NCI-H82 (cell line): Measurements from ENCODE around the gene OTUD1.
"Not testable (repeated sequence)": the region's sequence is repeated elsewhere in the genome, so short reads cannot be mapped to it uniquely, and the experiment has no call there.

ENCODE experiments used
- DNase-seq: peaks from one replicate; lab custom pipeline; 2025; lab: John Stamatoyannopoulos, UW

The OTUD1 gene, protein sequence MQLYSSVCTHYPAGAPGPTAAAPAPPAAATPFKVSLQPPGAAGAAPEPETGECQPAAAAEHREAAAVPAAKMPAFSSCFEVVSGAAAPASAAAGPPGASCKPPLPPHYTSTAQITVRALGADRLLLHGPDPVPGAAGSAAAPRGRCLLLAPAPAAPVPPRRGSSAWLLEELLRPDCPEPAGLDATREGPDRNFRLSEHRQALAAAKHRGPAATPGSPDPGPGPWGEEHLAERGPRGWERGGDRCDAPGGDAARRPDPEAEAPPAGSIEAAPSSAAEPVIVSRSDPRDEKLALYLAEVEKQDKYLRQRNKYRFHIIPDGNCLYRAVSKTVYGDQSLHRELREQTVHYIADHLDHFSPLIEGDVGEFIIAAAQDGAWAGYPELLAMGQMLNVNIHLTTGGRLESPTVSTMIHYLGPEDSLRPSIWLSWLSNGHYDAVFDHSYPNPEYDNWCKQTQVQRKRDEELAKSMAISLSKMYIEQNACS

GRCh38 chr10:23438547-23439451 lies at the start of gene OTUD1:
Gene OTUD1, plus strand, starts transcription at chr10:23439075. Its CDS starts 383 bp downstream, at chr10:23439458.
- peak; percentile 90 for DNase-seq

- DNase-seq: not testable (repeated sequence)
Observed at GRCh38 chr10:23390408-23390807, 48.5 kb upstream of the OTUD1 start.

DNA sequence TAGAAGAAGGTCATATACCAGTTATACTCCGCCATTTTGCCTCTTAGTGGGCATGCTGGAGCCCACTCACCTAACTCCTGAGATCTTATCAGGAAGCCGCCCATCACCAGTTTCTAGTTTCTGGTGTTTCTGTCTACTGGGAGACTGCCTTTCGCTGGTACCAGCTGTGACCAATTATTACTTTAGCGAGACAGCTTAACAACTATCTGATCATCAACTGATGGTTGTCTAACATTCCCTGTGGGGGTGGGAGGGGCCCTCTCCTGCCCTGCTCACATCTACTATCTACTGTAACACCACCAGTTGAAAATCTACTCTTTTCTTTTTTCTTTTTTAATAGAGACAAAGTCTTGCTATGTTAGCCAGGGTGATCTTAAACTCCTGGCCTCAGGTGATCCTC lies 48.1 kb upstream of the OTUD1 start:
- DNase-seq: no peak

DNA sequence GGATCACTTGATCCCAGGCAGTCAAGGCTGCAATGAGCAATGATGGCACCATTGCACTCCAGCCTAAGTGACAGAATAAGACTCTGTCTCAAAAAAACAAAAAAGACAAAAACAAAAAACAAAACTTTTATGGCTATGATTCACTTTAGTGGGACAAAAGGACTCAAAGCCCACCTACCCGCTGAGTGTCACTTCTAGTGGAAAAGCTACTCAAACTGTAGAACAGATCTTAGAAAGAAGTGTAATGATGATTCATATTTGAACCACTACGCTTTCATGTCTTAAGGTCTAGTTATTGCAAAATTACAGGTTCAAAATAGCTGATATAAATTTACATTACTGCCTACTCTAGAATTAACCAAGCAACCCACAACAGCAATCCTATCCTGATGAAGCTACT lies 47.1 kb upstream of the OTUD1 start:
- DNase-seq: no peak

GRCh38 chr10:23395017-23395416 lies 43.9 kb upstream of the OTUD1 start:
- DNase-seq: no peak

- DNase-seq: no peak
Observed at GRCh38 chr10:23396695-23397094, 42.2 kb upstream of the OTUD1 start.

DNA sequence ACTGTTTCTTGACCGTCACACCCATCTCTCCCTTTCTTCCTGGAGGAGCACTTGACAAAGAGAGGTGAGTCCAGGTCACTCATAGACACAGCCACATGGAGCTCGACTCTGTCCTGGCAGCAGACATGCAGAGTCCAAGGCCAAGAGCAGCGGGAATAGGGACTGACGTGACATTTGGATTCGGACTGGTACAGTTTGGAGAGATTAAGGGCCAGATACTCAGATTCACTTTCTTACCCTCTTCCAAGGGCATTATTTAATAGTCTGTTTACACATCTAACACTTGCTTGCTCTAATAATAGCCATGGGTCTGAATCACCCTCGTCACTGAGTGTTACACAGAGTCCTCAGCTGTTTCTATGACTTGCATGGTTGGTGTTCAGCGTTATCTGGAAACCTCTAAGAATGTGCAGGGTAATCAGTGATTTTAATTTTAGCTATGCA lies 39.2 kb upstream of the OTUD1 start:
- no peak for DNase-seq

DNA sequence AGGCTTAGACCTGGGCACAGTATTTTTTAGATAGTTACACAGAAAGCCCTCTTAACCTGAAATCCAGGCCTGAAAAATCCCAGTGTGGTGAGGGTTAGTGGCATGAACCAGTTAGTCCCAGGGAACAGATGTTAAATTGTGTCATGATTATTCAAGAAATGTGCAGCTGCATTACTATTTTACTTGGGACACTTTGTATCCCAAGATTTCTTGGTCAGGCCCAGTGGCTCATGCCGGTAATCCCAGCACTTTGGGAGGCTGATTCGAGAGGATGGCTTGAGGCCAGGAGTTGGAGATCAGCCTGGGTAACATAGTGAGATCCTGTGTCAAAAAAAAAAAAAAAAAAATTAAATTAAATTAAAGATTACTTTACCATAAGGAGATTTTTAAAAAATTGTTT lies 36.0 kb upstream of the OTUD1 start:
- no peak for DNase-seq

DNA sequence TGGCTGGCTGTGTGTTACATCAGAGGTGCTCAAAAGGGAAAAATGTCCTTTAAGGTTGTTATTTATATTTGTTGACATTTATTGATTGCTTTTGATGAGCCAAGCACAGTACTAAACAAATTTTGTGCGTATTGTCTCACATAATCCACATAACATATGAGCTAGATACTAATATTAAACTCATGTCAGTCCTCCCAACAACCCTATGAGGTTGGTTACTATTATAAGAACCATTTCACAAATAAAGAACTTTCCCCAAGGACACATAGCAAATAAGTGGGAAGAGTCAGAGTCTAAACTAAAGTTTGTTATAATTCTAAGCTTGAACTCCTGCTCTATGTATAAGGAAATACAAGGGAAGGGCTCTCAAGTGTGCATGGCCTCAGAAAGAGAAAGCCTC lies 35.6 kb upstream of the OTUD1 start:
- no peak for DNase-seq

GRCh38 chr10:23403719-23404118 lies 35.2 kb upstream of the OTUD1 start:
- DNase-seq: no peak

GRCh38 chr10:23404461-23404980 lies 34.4 kb upstream of the OTUD1 start:
- DNase-seq: no peak

DNA sequence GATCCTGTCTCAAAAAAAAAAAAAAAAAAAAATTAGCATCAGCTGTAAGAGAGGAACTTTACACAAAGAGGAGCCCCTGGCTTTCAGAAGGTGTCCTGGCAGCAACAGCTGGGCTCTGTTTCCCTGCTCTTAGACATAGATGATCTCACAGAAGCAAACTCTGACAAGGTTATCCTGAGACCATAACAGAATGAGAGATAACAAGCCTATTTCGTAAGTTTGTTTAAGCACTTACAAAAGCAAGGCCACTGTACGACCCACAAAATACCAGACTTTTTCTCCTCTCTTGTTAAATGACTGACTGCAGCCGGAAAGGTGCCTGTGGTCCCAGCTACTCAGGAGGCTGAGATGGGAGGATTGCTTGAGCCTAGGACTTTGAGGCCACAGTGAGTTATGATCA lies 33.3 kb upstream of the OTUD1 start:
- DNase-seq: no peak

- DNase-seq: no peak
Observed at GRCh38 chr10:23406409-23406808, 32.5 kb upstream of the OTUD1 start.

DNA sequence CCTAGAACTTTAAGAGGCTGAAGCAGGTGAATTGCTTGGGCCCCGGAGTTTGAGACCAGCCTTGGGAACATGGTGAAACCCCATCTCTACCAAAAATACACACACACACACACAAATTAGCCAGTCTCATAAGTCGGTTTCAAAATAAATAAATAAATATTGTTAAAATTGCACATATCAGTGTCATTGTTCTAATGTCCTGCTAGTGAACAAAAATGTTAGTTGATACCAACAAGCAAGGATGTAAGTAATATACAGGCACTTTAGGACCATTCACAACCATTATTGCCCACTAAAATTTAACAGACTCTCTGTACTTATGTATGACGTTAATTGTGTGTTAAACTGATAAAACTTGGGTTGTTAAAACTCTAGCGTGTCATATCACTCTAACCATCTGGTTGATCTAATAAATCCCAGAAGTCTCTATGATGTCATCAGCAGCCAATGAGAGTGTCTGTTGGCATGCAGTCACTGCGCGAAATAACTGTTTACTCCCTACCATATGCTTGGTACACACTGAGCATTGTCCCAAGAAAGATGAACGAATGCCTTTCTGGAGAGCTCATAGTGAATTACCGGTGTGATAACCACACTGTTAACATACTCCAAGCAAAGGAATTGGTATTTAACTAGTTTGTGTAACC lies 30.4 kb upstream of the OTUD1 start:
- peak; percentile 50 for DNase-seq

- no peak for DNase-seq
Observed at GRCh38 chr10:23412223-23412622, 26.7 kb upstream of the OTUD1 start.

- no peak for DNase-seq
Observed at GRCh38 chr10:23413629-23414089, 25.2 kb upstream of the OTUD1 start.

GRCh38 chr10:23414658-23415057 lies 24.2 kb upstream of the OTUD1 start:
- DNase-seq: no peak

DNA sequence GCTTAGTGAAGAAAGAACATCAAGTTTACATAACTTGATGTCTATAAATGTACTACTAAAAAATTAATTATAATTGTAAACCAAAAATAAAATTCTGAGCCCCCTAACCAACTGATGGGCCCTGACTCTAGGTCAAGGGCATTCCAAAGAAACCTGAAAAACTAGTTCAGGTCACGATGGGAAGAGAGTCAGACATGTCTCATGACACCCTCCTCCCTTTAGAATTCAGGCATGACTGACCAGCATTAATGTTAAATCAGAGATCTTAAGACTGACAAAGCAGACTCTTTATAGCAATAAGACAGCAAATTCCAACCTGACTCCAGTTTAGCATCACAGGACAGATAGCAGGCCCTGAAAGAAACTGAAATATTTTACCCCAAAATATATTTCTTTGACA lies 21.6 kb upstream of the OTUD1 start:
- DNase-seq: no peak

- DNase-seq: no peak
Observed at GRCh38 chr10:23418051-23418681, 20.7 kb upstream of the OTUD1 start.

- no peak for DNase-seq
Observed at GRCh38 chr10:23419201-23419600, 19.7 kb upstream of the OTUD1 start.

DNA sequence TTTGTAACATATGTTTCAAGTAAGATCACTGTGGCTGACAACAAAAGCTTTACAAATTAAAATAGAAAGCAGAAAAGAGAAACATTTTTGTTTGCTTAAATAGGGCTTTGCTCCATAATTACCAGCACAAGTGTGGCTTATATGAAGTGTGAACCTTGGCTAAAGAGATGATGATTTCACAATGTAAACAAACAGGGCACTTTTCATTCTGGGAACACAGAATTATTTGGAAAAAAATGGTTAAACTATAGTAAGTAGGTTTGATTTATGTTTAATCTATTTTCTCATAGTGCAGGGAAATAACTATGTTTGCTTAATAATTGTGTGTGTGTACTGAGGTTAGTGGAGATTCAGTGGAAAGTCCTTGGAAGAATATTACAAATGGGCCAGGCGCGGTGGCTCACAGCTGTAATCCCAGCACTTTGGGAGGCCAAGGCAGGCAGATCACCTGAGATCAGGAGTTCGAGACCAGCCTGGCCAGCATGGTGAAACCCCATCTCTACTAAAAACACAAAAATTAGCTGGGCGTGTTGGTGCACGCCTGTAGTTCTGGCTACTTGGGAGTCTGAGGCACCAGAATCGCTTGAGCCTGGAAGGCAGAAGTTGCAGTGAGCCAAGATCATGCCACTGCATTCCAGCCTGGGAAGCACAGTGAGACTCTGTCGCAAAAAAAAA lies 19.1 kb upstream of the OTUD1 start:
- no peak for DNase-seq
